ENCODE measurements around the gene AVP. TPM values are rescaled to one million over a fixed set of nuclear protein-coding genes. Genes with fewer than 3 reads are reported as not detected.

AVP gene
- polyA plus RNA-seq, 1 donor from 2014 or later = not detected

GRCh38 chr20:3106658-3107463 is 22.3 kb upstream of the AVP start:
- no peak overlapping the region for H3K27ac ChIP-seq (ENCODE audit: low read length)

DNA sequence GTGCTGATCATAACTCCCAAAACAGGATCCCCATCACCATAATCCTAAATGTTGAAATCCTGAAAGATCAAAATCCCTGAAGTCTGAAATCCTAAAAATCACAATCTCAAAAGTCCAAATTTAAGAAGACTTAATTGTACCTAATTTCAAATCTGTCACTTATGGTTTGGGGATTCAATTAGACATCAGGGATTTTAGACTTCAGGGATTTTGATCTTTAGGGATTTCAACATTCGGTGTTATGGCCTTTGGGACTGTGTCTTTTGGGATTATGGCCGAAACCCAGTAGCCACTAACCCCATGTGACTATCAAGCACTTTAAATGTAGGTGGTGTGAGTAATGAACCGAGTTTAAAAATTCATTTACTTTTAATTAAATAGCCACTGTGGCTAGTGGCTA is 21.7 kb upstream of the AVP start:
- Histone ChIP-seq H3K9me2 (ENCODE audit: insufficient read depth, low read length) (no peaks in the 10 kb centered on the region), H3K27me3 (ENCODE audit: insufficient read depth, low read depth, low read length) (no peaks in the 10 kb centered on the region), H3K4me2 (ENCODE audit: low read length) (no peak overlapping the region), H2AFZ (ENCODE audit: low read depth, low read length) (no peak overlapping the region), H3K79me2 (replicated peaks; ENCODE audit: insufficient read depth, low read length) (no peaks in the 10 kb centered on the region), H3K36me3 (ENCODE audit: insufficient read depth, low read length) (no peaks in the 10 kb centered on the region), H3K4me3 (ENCODE audit: low read length) (no peak overlapping the region), H3K9ac (ENCODE audit: low read length) (no peak overlapping the region), H4K20me1 (ENCODE audit: insufficient read depth) (no peaks in the 10 kb centered on the region), H3F3A (ENCODE audit: insufficient read depth, low read length, poor library complexity, severe bottlenecking) (no peaks in the 10 kb centered on the region), H3K9me3 (ENCODE audit: low read length) (no peaks in the 10 kb centered on the region), H3K27ac (ENCODE audit: low read length) (no peak overlapping the region)
- TF ChIP-seq CTCF (IDR thresholded peaks at IDR 0.05; ENCODE audit: poor library complexity, severe bottlenecking) (no peak), SMC3 (conservative IDR thresholded peaks at IDR 0.05; ENCODE audit: poor library complexity) (no peak), RAD21 (conservative IDR thresholded peaks at IDR 0.05) (no peak), EZH2 (IDR thresholded peaks at IDR 0.05; ENCODE audit: borderline replicate concordance, insufficient read depth, low read length, poor library complexity, severe bottlenecking) (no peak), POLR2AphosphoS5 (IDR thresholded peaks at IDR 0.05) (no peak), TAF1 (IDR thresholded peaks at IDR 0.05; ENCODE audit: low read depth) (no peak), EP300 (conservative IDR thresholded peaks at IDR 0.05; ENCODE audit: poor library complexity, severe bottlenecking) (no peak)
- TF ChIP-seq, protein P1, sequence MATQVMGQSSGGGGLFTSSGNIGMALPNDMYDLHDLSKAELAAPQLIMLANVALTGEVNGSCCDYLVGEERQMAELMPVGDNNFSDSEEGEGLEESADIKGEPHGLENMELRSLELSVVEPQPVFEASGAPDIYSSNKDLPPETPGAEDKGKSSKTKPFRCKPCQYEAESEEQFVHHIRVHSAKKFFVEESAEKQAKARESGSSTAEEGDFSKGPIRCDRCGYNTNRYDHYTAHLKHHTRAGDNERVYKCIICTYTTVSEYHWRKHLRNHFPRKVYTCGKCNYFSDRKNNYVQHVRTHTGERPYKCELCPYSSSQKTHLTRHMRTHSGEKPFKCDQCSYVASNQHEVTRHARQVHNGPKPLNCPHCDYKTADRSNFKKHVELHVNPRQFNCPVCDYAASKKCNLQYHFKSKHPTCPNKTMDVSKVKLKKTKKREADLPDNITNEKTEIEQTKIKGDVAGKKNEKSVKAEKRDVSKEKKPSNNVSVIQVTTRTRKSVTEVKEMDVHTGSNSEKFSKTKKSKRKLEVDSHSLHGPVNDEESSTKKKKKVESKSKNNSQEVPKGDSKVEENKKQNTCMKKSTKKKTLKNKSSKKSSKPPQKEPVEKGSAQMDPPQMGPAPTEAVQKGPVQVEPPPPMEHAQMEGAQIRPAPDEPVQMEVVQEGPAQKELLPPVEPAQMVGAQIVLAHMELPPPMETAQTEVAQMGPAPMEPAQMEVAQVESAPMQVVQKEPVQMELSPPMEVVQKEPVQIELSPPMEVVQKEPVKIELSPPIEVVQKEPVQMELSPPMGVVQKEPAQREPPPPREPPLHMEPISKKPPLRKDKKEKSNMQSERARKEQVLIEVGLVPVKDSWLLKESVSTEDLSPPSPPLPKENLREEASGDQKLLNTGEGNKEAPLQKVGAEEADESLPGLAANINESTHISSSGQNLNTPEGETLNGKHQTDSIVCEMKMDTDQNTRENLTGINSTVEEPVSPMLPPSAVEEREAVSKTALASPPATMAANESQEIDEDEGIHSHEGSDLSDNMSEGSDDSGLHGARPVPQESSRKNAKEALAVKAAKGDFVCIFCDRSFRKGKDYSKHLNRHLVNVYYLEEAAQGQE (IDR thresholded peaks at IDR 0.05; ENCODE audit: borderline replicate concordance) = no peak

More at GRCh38 chr20:3106658-3107463, 22.3 kb upstream of the AVP start:
- Histone ChIP-seq H3F3A (ENCODE audit: insufficient read depth, low read length, poor library complexity, severe bottlenecking) (no peaks in the 10 kb centered on the region), H2AFZ (ENCODE audit: low read depth, low read length) (no peak overlapping the region), H3K9ac (ENCODE audit: low read length) (no peak overlapping the region), H3K4me3 (ENCODE audit: low read length) (no peak overlapping the region), H3K4me2 (ENCODE audit: low read length) (no peak overlapping the region), H3K9me3 (ENCODE audit: low read length) (no peaks in the 10 kb centered on the region), H4K20me1 (ENCODE audit: insufficient read depth) (no peaks in the 10 kb centered on the region), H3K79me2 (replicated peaks; ENCODE audit: insufficient read depth, low read length) (no peaks in the 10 kb centered on the region), H3K27me3 (ENCODE audit: insufficient read depth, low read depth, low read length) (no peaks in the 10 kb centered on the region), H3K9me2 (ENCODE audit: insufficient read depth, low read length) (no peaks in the 10 kb centered on the region), H3K36me3 (ENCODE audit: insufficient read depth, low read length) (no peaks in the 10 kb centered on the region)
- TF ChIP-seq MXI1 (conservative IDR thresholded peaks at IDR 0.05; ENCODE audit: poor library complexity, severe bottlenecking) = no peak
- no peak for TF ChIP-seq TAF1 (IDR thresholded peaks at IDR 0.05; ENCODE audit: low read depth)
- no peak for TF ChIP-seq SMC3 (conservative IDR thresholded peaks at IDR 0.05; ENCODE audit: poor library complexity)
- TF ChIP-seq, protein P1 (IDR thresholded peaks at IDR 0.05; ENCODE audit: borderline replicate concordance) = no peak
- TF ChIP-seq EZH2 (IDR thresholded peaks at IDR 0.05; ENCODE audit: borderline replicate concordance, insufficient read depth, low read length, poor library complexity, severe bottlenecking) = no peak
- no peak for TF ChIP-seq RAD21 (conservative IDR thresholded peaks at IDR 0.05)
- no peak for TF ChIP-seq POLR2AphosphoS5 (IDR thresholded peaks at IDR 0.05)
- TF ChIP-seq EP300 (conservative IDR thresholded peaks at IDR 0.05; ENCODE audit: poor library complexity, severe bottlenecking) = no peak
- no peak for TF ChIP-seq CTCF (IDR thresholded peaks at IDR 0.05; ENCODE audit: poor library complexity, severe bottlenecking)
